Measurements from ENCODE around the gene KIF16B. TPM values are rescaled to one million over a fixed set of nuclear protein-coding genes. Genes with fewer than 3 reads are reported as not detected.

KIF16B gene
- total and polyA plus RNA-seq, 4 donors: 5.1 to 19.7 (median 8.4) TPM

DNA sequence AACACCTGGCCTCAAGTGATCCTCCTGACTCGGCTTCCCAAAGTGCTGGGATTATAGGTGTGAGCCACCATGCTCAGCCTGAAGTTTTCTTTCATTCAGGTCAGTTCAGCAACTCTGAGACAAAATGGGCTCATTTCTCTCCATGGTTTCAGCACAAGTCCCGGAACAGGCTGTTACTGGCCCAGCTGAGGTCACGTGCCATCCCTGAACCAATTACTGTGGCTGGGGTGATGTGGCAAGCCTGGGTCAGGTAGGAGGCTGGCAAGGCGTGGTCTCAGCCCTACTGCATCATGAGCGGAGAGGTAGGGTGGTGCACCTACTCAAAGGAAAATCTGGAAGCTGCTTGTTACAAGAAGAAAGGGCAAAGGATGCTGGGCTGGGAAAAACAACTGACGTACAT, 326.4 kb downstream of the KIF16B start:
- Histone ChIP-seq H3K36me3 (ENCODE audit: control insufficient read depth in 4 of 4, insufficient read depth in 3 of 4, low read depth in 1 of 4, low read length in 3 of 4) (no peaks in the 10 kb centered on the region), H3K9ac (ENCODE audit: low read depth in 1 of 2, low read length in 2 of 2) (no peak overlapping the region), H3K4me1 (ENCODE audit: control insufficient read depth in 4 of 4, insufficient read depth in 4 of 4, low read length in 3 of 4) (no peaks in the 10 kb centered on the region), H3K4me3 (ENCODE audit: low read depth in 1 of 3, low read length in 3 of 3) (no peak overlapping the region), H3K9me3 (ENCODE audit: control insufficient read depth in 4 of 4, low read length in 3 of 4) (no peaks in the 10 kb centered on the region), H3K27ac (ENCODE audit: low read depth in 1 of 2, low read length in 2 of 2) (no peak overlapping the region), H3K27me3 (ENCODE audit: control insufficient read depth in 4 of 4, insufficient read depth in 4 of 4, low read length in 3 of 4) (no peaks in the 10 kb centered on the region)
- TF ChIP-seq HNF4G (IDR thresholded peaks at IDR 0.05) (no peak), YY1 (IDR thresholded peaks at IDR 0.05) (no peak), CTCF (IDR thresholded peaks at IDR 0.05; ENCODE audit: low read depth, low read length, missing input control) (no peak), RXRA (IDR thresholded peaks at IDR 0.05) (no peak), REST (IDR thresholded peaks at IDR 0.05) (no peak)
- DNase-seq (ENCODE audit: low spot score): no peak
- WGBS: 85% methylated on average over 6 of the region's 6 CpGs

GRCh38 chr20:16246291-16246690, 327.0 kb downstream of the KIF16B start:
- H3K4me1 ChIP-seq (ENCODE audit: control insufficient read depth in 4 of 4, insufficient read depth in 4 of 4, low read length in 3 of 4): no peaks in the 10 kb centered on the region
- H3K9me3 ChIP-seq (ENCODE audit: control insufficient read depth in 4 of 4, low read length in 3 of 4): no peaks in the 10 kb centered on the region
- no peak overlapping the region for H3K4me3 ChIP-seq (ENCODE audit: low read depth in 1 of 3, low read length in 3 of 3)
- no peak overlapping the region for H3K27ac ChIP-seq (ENCODE audit: low read depth in 1 of 2, low read length in 2 of 2)
- no peaks in the 10 kb centered on the region for H3K36me3 ChIP-seq (ENCODE audit: control insufficient read depth in 4 of 4, insufficient read depth in 3 of 4, low read depth in 1 of 4, low read length in 3 of 4)
- no peak overlapping the region for H3K9ac ChIP-seq (ENCODE audit: low read depth in 1 of 2, low read length in 2 of 2)
- 84% methylated on average over 7 of the region's 7 CpGs for WGBS
- DNase-seq (ENCODE audit: low spot score): no peak
- no peaks in the 10 kb centered on the region for H3K27me3 ChIP-seq (ENCODE audit: control insufficient read depth in 4 of 4, insufficient read depth in 4 of 4, low read length in 3 of 4)
- TF ChIP-seq REST (IDR thresholded peaks at IDR 0.05): no peak
- TF ChIP-seq, protein P1, sequence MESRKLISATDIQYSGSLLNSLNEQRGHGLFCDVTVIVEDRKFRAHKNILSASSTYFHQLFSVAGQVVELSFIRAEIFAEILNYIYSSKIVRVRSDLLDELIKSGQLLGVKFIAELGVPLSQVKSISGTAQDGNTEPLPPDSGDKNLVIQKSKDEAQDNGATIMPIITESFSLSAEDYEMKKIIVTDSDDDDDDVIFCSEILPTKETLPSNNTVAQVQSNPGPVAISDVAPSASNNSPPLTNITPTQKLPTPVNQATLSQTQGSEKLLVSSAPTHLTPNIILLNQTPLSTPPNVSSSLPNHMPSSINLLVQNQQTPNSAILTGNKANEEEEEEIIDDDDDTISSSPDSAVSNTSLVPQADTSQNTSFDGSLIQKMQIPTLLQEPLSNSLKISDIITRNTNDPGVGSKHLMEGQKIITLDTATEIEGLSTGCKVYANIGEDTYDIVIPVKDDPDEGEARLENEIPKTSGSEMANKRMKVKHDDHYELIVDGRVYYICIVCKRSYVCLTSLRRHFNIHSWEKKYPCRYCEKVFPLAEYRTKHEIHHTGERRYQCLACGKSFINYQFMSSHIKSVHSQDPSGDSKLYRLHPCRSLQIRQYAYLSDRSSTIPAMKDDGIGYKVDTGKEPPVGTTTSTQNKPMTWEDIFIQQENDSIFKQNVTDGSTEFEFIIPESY (IDR thresholded peaks at IDR 0.05): no peak
- TF ChIP-seq GABPA (IDR thresholded peaks at IDR 0.05 in 1 of 2, conservative IDR thresholded peaks at IDR 0.05 in 1 of 2): no peak
- TF ChIP-seq CTCF (IDR thresholded peaks at IDR 0.05; ENCODE audit: low read depth, low read length, missing input control): no peak
- no peak for TF ChIP-seq MAX (IDR thresholded peaks at IDR 0.05)
- TF ChIP-seq HNF4G (IDR thresholded peaks at IDR 0.05): no peak
- TF ChIP-seq JUND (IDR thresholded peaks at IDR 0.05): no peak
- TF ChIP-seq YY1 (IDR thresholded peaks at IDR 0.05): no peak
- TF ChIP-seq RAD21 (IDR thresholded peaks at IDR 0.05): no peak
- TF ChIP-seq TAF1 (conservative IDR thresholded peaks at IDR 0.05): no peak

Data from liver (tissue), 9 donors.